Transverse colon (tissue), 4 donors: ENCODE data around the gene ARHGAP5. TPM values are rescaled to one million over a fixed set of nuclear protein-coding genes. Genes with fewer than 3 reads are reported as not detected.

Experiments
- DNase-seq: peaks from one replicate; pipeline ENCODE4 v3.0.0-alpha.2; 2019
- H3K27ac ChIP-seq, 4 donors: fragments of 200-600 bp; sonication (generic); 2 replicates each; pipeline ENCODE4 v1.5.1; 2016 to 2018; ENCODE audit warnings: inconsistent platforms in 4 of 4
- H3K27me3 ChIP-seq: fragments of 200-600 bp; sonication (generic); 2 replicates; pipeline ENCODE4 v1.5.1; 2017; ENCODE audit warnings: inconsistent platforms
- H3K36me3 ChIP-seq, 4 donors: fragments of 200-600 bp; sonication (generic); 2 replicates each; pipeline ENCODE4 v1.5.1; 2017 to 2019; ENCODE audit warnings: inconsistent platforms in 4 of 4
- H3K4me1 ChIP-seq, 4 donors: fragments of 200-600 bp; sonication (generic); 2 replicates each; pipeline ENCODE4 v1.5.1; 2017 to 2020; ENCODE audit warnings: inconsistent platforms in 4 of 4
- H3K4me3 ChIP-seq, 4 donors: fragments of 200-600 bp; sonication (generic); 1 replicate in 1 of 4; 2 replicates in 3 of 4; pipeline versions ENCODE4 v1.5.1 to v1.6.1; 2017 to 2019; ENCODE audit warnings: inconsistent platforms in 4 of 4
- H3K9me3 ChIP-seq, 2 donors: fragments of 200-600 bp; sonication (generic); 2 replicates each; pipeline ENCODE4 v1.5.1; 2017 to 2019; ENCODE audit warnings: inconsistent platforms in 2 of 2
- CTCF ChIP-seq, 5 experiments: fragments of 200-600 bp in 3 of 5; fragments of 450-650 bp in 2 of 5; sonication (generic) in 3 of 5; IDR thresholded peaks; 1 replicate in 2 of 5; 2 replicates in 3 of 5; pipeline ENCODE4 v1.5.1; 2016 to 2017; ENCODE audit warnings: antibody characterized with exemption in 5 of 5, inconsistent platforms in 3 of 5, mild to moderate bottlenecking in 2 of 5, moderate library complexity in 1 of 5
- EP300 ChIP-seq: sonication (generic); formaldehyde crosslinking; IDR thresholded peaks from one replicate; pipeline ENCODE4 v1.6.1; 2017; ENCODE audit warnings: antibody characterized with exemption, low read depth
- POLR2A ChIP-seq: fragments of 450-650 bp; IDR thresholded peaks from one replicate; pipeline ENCODE4 v1.6.1; 2016; ENCODE audit warnings: antibody characterized with exemption, mild to moderate bottlenecking, moderate library complexity
- POLR2AphosphoS5 ChIP-seq, 3 donors: sonication (generic); formaldehyde crosslinking; IDR thresholded peaks; one replicate each; pipeline ENCODE4 v1.6.1; 2016; ENCODE audit warnings: antibody characterized with exemption in 3 of 3
- WGBS, 2 donors: methylation state at CpG; one replicate each; pipeline ENCODE4 v1.1.5; 2018; ENCODE audit warnings: low coverage in 1 of 2; 5-methylcytosine and 5-hydroxymethylcytosine counted together
- in situ Hi-C, 4 donors: fragments of 200-750 bp; cut with MboI; loops; one replicate each; pipeline versions ENCODE4 v1.15.0 to v1.15.1; 2017; ENCODE audit warnings: low sequenced_read_pairs in 3 of 4, low pct_ligation_motif_present in 1 of 4, low pct_unique_long_range_greater_than_20kb in 1 of 4
- intact Hi-C: fragments of 100-400 bp; cut with DNase I; formaldehyde crosslinking; loops from one replicate; pipeline ENCODE4 v1.15.1; 2023; ENCODE audit warnings: low total_unique reads
- total RNA-seq, 4 donors: library from RNA; depleted of rRNA; stranded (reverse); fragments of >200 nt; gene quantifications; one replicate each; pipeline ENCODE4 v1.1.0, GENCODE V29; 2016

Gene ARHGAP5
- total RNA-seq, 4 donors from 2014 or later: 66.5 to 120 (median 85.3) TPM

GRCh38 chr14:32104803-32105202 is 27.7 kb downstream of the ARHGAP5 start:
- intact Hi-C loops (no loop called here), in situ Hi-C loops (no loop called here)
- DNase-seq: no peak
- Histone ChIP-seq H3K36me3 (peaks cover 0 to 3% (median 0%) of the 10 kb centered on the region in 4 donors), H3K27ac (peak overlapping the region in 2 of 4 donors; percentile 28 to 56), H3K4me3 (no peak overlapping the region), H3K27me3 (no peaks in the 10 kb centered on the region), H3K9me3 (no peaks in the 10 kb centered on the region), H3K4me1 (peaks cover 14 to 65% (median 20%) of the 10 kb centered on the region in 4 donors)
- TF ChIP-seq POLR2AphosphoS5 (IDR thresholded peaks at IDR 0.05): no peak
- TF ChIP-seq EP300: no peak
- TF ChIP-seq POLR2A: no peak
- no peak for TF ChIP-seq CTCF (IDR thresholded peaks at IDR 0.05)

- in situ Hi-C loops (no loop called here), intact Hi-C loops (no loop called here)
- Histone ChIP-seq H3K4me1 (peaks cover 2 to 32% (median 5%) of the 10 kb centered on the region in 4 donors), H3K4me3 (no peak overlapping the region), H3K9me3 (no peaks in the 10 kb centered on the region), H3K36me3 (peaks cover 0 to 3% (median 0%) of the 10 kb centered on the region in 4 donors), H3K27ac (no peak overlapping the region), H3K27me3 (no peaks in the 10 kb centered on the region)
- DNase-seq: no peak
- no peak for TF ChIP-seq POLR2AphosphoS5 (IDR thresholded peaks at IDR 0.05)
- 73 to 84% methylated on average over 7 of the region's 7 CpGs for WGBS, 2 donors
Measured at GRCh38 chr14:32109676-32110547, 32.8 kb downstream of the ARHGAP5 start.

GRCh38 chr14:32110548-32110896 is 33.4 kb downstream of the ARHGAP5 start:
- peaks cover 0 to 3% (median 0%) of the 10 kb centered on the region in 4 donors for H3K36me3 ChIP-seq

GRCh38 chr14:32121536-32121935 is 44.4 kb downstream of the ARHGAP5 start:
- in situ Hi-C loops: no loop called here
- no peak for DNase-seq
- Histone ChIP-seq H3K4me1 (peaks cover 0 to 12% (median 0%) of the 10 kb centered on the region in 4 donors), H3K27me3 (no peaks in the 10 kb centered on the region), H3K9me3 (no peaks in the 10 kb centered on the region), H3K36me3 (peaks cover 0 to 5% (median 0%) of the 10 kb centered on the region in 4 donors), H3K4me3 (no peak overlapping the region), H3K27ac (no peak overlapping the region)
- intact Hi-C loops: no loop called here
- no peak for TF ChIP-seq EP300
- no peak for TF ChIP-seq POLR2AphosphoS5 (IDR thresholded peaks at IDR 0.05)
- no peak for TF ChIP-seq CTCF (IDR thresholded peaks at IDR 0.05)
- no peak for TF ChIP-seq POLR2A

More at GRCh38 chr14:32110548-32110896, 33.4 kb downstream of the ARHGAP5 start:
- Histone ChIP-seq H3K9me3 (no peaks in the 10 kb centered on the region), H3K4me1 (peaks cover 0 to 26% (median 3%) of the 10 kb centered on the region in 4 donors), H3K4me3 (no peak overlapping the region), H3K27me3 (no peaks in the 10 kb centered on the region), H3K27ac (no peak overlapping the region)
- DNase-seq: no peak
- in situ Hi-C loops (no loop called here), intact Hi-C loops (no loop called here)
- TF ChIP-seq POLR2A (no peak), EP300 (no peak), POLR2AphosphoS5 (IDR thresholded peaks at IDR 0.05) (no peak), CTCF (IDR thresholded peaks at IDR 0.05) (no peak)
- WGBS, 2 donors: 85 to 95% methylated on average over 2 of the region's 2 CpGs
